ENCODE measurements around the gene NAV3. TPM values are rescaled to one million over a fixed set of nuclear protein-coding genes. Genes with fewer than 3 reads are reported as not detected.

Gene NAV3
- polyA plus RNA-seq (2013, experiment 1 of 2), result 0.79 TPM
- polyA plus RNA-seq (2013, experiment 2 of 2), result 0.90 TPM

GRCh38 chr12:77830583-77831351, at the start of gene NAV3:
NAV3 (plus strand) TSS chr12:77830894; CDS start chr12:77831462, 568 bp downstream.
- Histone ChIP-seq H2AK5ac (ENCODE audit: low read length) (no peak within 1 kb of the TSS), H3K27me3 (ENCODE audit: insufficient read depth, low read length, poor library complexity) (no peaks in the 10 kb centered on the region), H4K5ac (ENCODE audit: low read length) (no peak within 1 kb of the TSS), H2BK120ac (ENCODE audit: low read depth, low read length) (no peak within 1 kb of the TSS), H4K8ac (ENCODE audit: low read depth, low read length) (no peak within 1 kb of the TSS), H3K27ac (ENCODE audit: low read depth, low read length) (no peak within 1 kb of the TSS), H3K4me2 (ENCODE audit: low read length) (no peak within 1 kb of the TSS), H3K4me3 (ENCODE audit: low read length) (no peak within 1 kb of the TSS), H3K79me1 (ENCODE audit: low read length) (no peaks in the 10 kb centered on the region), H3K56ac (ENCODE audit: low read length) (no peak within 1 kb of the TSS), H3K79me2 (ENCODE audit: control insufficient read depth, insufficient read depth, low read length) (no peaks in the 10 kb centered on the region), H2BK15ac (replicated peaks; ENCODE audit: low read depth) (no peak within 1 kb of the TSS), H3K18ac (ENCODE audit: low read length) (no peak within 1 kb of the TSS), H3K4ac (ENCODE audit: low read depth, low read length) (no peak within 1 kb of the TSS), H3K23ac (ENCODE audit: low read length) (no peak within 1 kb of the TSS), H2BK5ac (ENCODE audit: low read length) (no peak within 1 kb of the TSS), H3K36me3 (ENCODE audit: control insufficient read depth, insufficient read depth, low read length) (no peaks in the 10 kb centered on the region), H3K9ac (ENCODE audit: low read length) (no peak within 1 kb of the TSS), H3K4me1 (ENCODE audit: control insufficient read depth, low read depth, low read length) (no peaks in the 10 kb centered on the region)
- WGBS (ENCODE audit: extremely low coverage, insufficient coverage, low lambda C conversion rate), result no CpG with 5 or more reads among the region's 3 CpGs
- DNase-seq, result no peak

DNA sequence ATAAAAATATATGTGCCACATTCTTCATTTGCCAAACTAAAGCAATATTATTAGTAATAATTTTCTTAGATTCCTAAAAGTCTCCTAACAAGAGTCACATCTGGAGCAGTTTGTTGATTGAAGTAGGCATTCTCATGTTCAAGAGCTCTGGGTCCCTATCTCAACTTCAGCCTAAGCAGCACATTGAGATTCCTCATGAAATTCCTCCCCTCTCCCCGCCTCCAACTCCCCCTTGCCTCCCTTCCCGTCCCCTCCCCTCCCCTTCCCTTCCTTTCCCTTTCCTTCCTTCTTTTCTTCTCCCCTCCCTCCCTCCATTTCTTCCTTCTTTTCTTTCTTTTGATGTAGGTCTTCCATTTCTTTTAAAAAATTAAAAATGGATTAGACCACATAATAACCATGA, 48.7 kb upstream of the NAV3 start:
- no peaks in the 10 kb centered on the region for H3K79me1 ChIP-seq (ENCODE audit: low read length)
- no peak overlapping the region for H4K5ac ChIP-seq (ENCODE audit: low read length)
- H2BK5ac ChIP-seq (ENCODE audit: low read length), result no peak overlapping the region
- no peak overlapping the region for H3K27ac ChIP-seq (ENCODE audit: low read depth, low read length)
- H3K36me3 ChIP-seq (ENCODE audit: control insufficient read depth, insufficient read depth, low read length), result no peaks in the 10 kb centered on the region
- no peak overlapping the region for H2AK5ac ChIP-seq (ENCODE audit: low read length)
- H3K4ac ChIP-seq (ENCODE audit: low read depth, low read length), result no peak overlapping the region
- no peak overlapping the region for H3K23ac ChIP-seq (ENCODE audit: low read length)
- no peak overlapping the region for H3K56ac ChIP-seq (ENCODE audit: low read length)
- no peaks in the 10 kb centered on the region for H3K4me1 ChIP-seq (ENCODE audit: control insufficient read depth, low read depth, low read length)
- no peak overlapping the region for H3K18ac ChIP-seq (ENCODE audit: low read length)
- no peak overlapping the region for H3K4me3 ChIP-seq (ENCODE audit: low read length)
- WGBS (ENCODE audit: extremely low coverage, insufficient coverage, low lambda C conversion rate), result no CpG with 5 or more reads among the region's 2 CpGs
- no peak overlapping the region for H3K4me2 ChIP-seq (ENCODE audit: low read length)
- H3K9ac ChIP-seq (ENCODE audit: low read length), result no peak overlapping the region
- H3K79me2 ChIP-seq (ENCODE audit: control insufficient read depth, insufficient read depth, low read length), result no peaks in the 10 kb centered on the region
- H2BK15ac ChIP-seq (replicated peaks; ENCODE audit: low read depth), result no peak overlapping the region
- no peaks in the 10 kb centered on the region for H3K27me3 ChIP-seq (ENCODE audit: insufficient read depth, low read length, poor library complexity)
- no peak overlapping the region for H2BK120ac ChIP-seq (ENCODE audit: low read depth, low read length)
- peak; percentile 59 for DNase-seq
- no peak overlapping the region for H4K8ac ChIP-seq (ENCODE audit: low read depth, low read length)

DNA sequence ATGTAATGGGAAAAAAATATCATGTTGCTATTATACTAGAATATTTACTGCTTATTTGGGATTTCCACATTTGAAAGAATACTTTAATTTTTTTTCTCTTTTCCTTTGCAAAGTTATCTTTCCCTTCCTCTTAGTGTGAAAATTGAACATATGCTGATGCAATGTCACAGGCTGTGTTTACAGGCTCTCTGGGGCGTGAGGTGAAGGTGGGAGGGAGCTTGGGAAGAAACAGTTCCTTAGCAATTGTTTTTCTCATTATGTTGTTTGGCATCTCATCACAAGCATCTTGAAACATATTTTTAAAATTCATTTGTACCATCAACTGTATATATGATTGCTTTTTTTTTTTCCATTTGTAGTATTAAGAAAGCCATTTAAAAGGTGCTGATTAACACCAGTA, 47.9 kb upstream of the NAV3 start:
- no peak overlapping the region for H2BK15ac ChIP-seq (replicated peaks; ENCODE audit: low read depth)
- H2AK5ac ChIP-seq (ENCODE audit: low read length), result no peak overlapping the region
- no peak overlapping the region for H3K4ac ChIP-seq (ENCODE audit: low read depth, low read length)
- H3K79me2 ChIP-seq (ENCODE audit: control insufficient read depth, insufficient read depth, low read length), result no peaks in the 10 kb centered on the region
- H3K18ac ChIP-seq (ENCODE audit: low read length), result no peak overlapping the region
- no CpG with 5 or more reads among the region's 1 CpG for WGBS (ENCODE audit: extremely low coverage, insufficient coverage, low lambda C conversion rate)
- H3K4me1 ChIP-seq (ENCODE audit: control insufficient read depth, low read depth, low read length), result no peaks in the 10 kb centered on the region
- H3K79me1 ChIP-seq (ENCODE audit: low read length), result no peaks in the 10 kb centered on the region
- H3K9ac ChIP-seq (ENCODE audit: low read length), result no peak overlapping the region
- no peak overlapping the region for H2BK5ac ChIP-seq (ENCODE audit: low read length)
- no peaks in the 10 kb centered on the region for H3K36me3 ChIP-seq (ENCODE audit: control insufficient read depth, insufficient read depth, low read length)
- H3K56ac ChIP-seq (ENCODE audit: low read length), result no peak overlapping the region
- no peak overlapping the region for H4K5ac ChIP-seq (ENCODE audit: low read length)
- no peak overlapping the region for H3K4me2 ChIP-seq (ENCODE audit: low read length)
- no peaks in the 10 kb centered on the region for H3K27me3 ChIP-seq (ENCODE audit: insufficient read depth, low read length, poor library complexity)
- H3K4me3 ChIP-seq (ENCODE audit: low read length), result no peak overlapping the region
- no peak overlapping the region for H3K23ac ChIP-seq (ENCODE audit: low read length)
- no peak overlapping the region for H4K8ac ChIP-seq (ENCODE audit: low read depth, low read length)
- no peak overlapping the region for H3K27ac ChIP-seq (ENCODE audit: low read depth, low read length)
- H2BK120ac ChIP-seq (ENCODE audit: low read depth, low read length), result no peak overlapping the region
- DNase-seq, result no peak

GRCh38 chr12:77785211-77785610, 45.5 kb upstream of the NAV3 start:
- Histone ChIP-seq H3K9ac (ENCODE audit: low read length) (no peak overlapping the region), H2BK5ac (ENCODE audit: low read length) (no peak overlapping the region), H4K8ac (ENCODE audit: low read depth, low read length) (no peak overlapping the region), H3K4me1 (ENCODE audit: control insufficient read depth, low read depth, low read length) (no peaks in the 10 kb centered on the region), H2BK120ac (ENCODE audit: low read depth, low read length) (no peak overlapping the region), H3K18ac (ENCODE audit: low read length) (no peak overlapping the region), H3K79me2 (ENCODE audit: control insufficient read depth, insufficient read depth, low read length) (no peaks in the 10 kb centered on the region), H3K27me3 (ENCODE audit: insufficient read depth, low read length, poor library complexity) (no peaks in the 10 kb centered on the region), H3K23ac (ENCODE audit: low read length) (no peak overlapping the region), H3K79me1 (ENCODE audit: low read length) (no peaks in the 10 kb centered on the region), H2BK15ac (replicated peaks; ENCODE audit: low read depth) (no peak overlapping the region), H3K36me3 (ENCODE audit: control insufficient read depth, insufficient read depth, low read length) (no peaks in the 10 kb centered on the region), H3K4ac (ENCODE audit: low read depth, low read length) (no peak overlapping the region), H3K4me3 (ENCODE audit: low read length) (no peak overlapping the region), H3K56ac (ENCODE audit: low read length) (no peak overlapping the region), H2AK5ac (ENCODE audit: low read length) (no peak overlapping the region), H3K27ac (ENCODE audit: low read depth, low read length) (no peak overlapping the region), H4K5ac (ENCODE audit: low read length) (no peak overlapping the region), H3K4me2 (ENCODE audit: low read length) (no peak overlapping the region)
- DNase-seq, result no peak

GRCh38 chr12:77786675-77787074, 44.0 kb upstream of the NAV3 start:
- no peak overlapping the region for H4K5ac ChIP-seq (ENCODE audit: low read length)
- no CpG with 5 or more reads among the region's 5 CpGs for WGBS (ENCODE audit: extremely low coverage, insufficient coverage, low lambda C conversion rate)
- DNase-seq, result no peak
- no peak overlapping the region for H2AK5ac ChIP-seq (ENCODE audit: low read length)
- no peak overlapping the region for H3K4me2 ChIP-seq (ENCODE audit: low read length)
- H3K23ac ChIP-seq (ENCODE audit: low read length), result no peak overlapping the region
- no peak overlapping the region for H3K27ac ChIP-seq (ENCODE audit: low read depth, low read length)
- no peaks in the 10 kb centered on the region for H3K36me3 ChIP-seq (ENCODE audit: control insufficient read depth, insufficient read depth, low read length)
- no peak overlapping the region for H3K4me3 ChIP-seq (ENCODE audit: low read length)
- H3K4ac ChIP-seq (ENCODE audit: low read depth, low read length), result no peak overlapping the region
- no peaks in the 10 kb centered on the region for H3K79me2 ChIP-seq (ENCODE audit: control insufficient read depth, insufficient read depth, low read length)
- H2BK120ac ChIP-seq (ENCODE audit: low read depth, low read length), result no peak overlapping the region
- H2BK5ac ChIP-seq (ENCODE audit: low read length), result no peak overlapping the region
- H3K18ac ChIP-seq (ENCODE audit: low read length), result no peak overlapping the region
- H3K9ac ChIP-seq (ENCODE audit: low read length), result no peak overlapping the region
- H3K27me3 ChIP-seq (ENCODE audit: insufficient read depth, low read length, poor library complexity), result no peaks in the 10 kb centered on the region
- no peak overlapping the region for H3K56ac ChIP-seq (ENCODE audit: low read length)
- H3K4me1 ChIP-seq (ENCODE audit: control insufficient read depth, low read depth, low read length), result no peaks in the 10 kb centered on the region
- no peak overlapping the region for H4K8ac ChIP-seq (ENCODE audit: low read depth, low read length)
- H3K79me1 ChIP-seq (ENCODE audit: low read length), result no peaks in the 10 kb centered on the region
- no peak overlapping the region for H2BK15ac ChIP-seq (replicated peaks; ENCODE audit: low read depth)

Measured in mesendoderm (in vitro differentiated cells).